ENCODE results near the gene ADAMTS20. TPM values are rescaled to one million over a fixed set of nuclear protein-coding genes. Genes with fewer than 3 reads are reported as not detected.

ADAMTS20 gene, protein sequence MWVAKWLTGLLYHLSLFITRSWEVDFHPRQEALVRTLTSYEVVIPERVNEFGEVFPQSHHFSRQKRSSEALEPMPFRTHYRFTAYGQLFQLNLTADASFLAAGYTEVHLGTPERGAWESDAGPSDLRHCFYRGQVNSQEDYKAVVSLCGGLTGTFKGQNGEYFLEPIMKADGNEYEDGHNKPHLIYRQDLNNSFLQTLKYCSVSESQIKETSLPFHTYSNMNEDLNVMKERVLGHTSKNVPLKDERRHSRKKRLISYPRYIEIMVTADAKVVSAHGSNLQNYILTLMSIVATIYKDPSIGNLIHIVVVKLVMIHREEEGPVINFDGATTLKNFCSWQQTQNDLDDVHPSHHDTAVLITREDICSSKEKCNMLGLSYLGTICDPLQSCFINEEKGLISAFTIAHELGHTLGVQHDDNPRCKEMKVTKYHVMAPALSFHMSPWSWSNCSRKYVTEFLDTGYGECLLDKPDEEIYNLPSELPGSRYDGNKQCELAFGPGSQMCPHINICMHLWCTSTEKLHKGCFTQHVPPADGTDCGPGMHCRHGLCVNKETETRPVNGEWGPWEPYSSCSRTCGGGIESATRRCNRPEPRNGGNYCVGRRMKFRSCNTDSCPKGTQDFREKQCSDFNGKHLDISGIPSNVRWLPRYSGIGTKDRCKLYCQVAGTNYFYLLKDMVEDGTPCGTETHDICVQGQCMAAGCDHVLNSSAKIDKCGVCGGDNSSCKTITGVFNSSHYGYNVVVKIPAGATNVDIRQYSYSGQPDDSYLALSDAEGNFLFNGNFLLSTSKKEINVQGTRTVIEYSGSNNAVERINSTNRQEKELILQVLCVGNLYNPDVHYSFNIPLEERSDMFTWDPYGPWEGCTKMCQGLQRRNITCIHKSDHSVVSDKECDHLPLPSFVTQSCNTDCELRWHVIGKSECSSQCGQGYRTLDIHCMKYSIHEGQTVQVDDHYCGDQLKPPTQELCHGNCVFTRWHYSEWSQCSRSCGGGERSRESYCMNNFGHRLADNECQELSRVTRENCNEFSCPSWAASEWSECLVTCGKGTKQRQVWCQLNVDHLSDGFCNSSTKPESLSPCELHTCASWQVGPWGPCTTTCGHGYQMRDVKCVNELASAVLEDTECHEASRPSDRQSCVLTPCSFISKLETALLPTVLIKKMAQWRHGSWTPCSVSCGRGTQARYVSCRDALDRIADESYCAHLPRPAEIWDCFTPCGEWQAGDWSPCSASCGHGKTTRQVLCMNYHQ (N-terminal part only)
- 0.18 to 0.22 TPM in 2 of 3 replicates, not detected in the other for total RNA-seq
- long read RNA-seq, result 0 reads

DNA sequence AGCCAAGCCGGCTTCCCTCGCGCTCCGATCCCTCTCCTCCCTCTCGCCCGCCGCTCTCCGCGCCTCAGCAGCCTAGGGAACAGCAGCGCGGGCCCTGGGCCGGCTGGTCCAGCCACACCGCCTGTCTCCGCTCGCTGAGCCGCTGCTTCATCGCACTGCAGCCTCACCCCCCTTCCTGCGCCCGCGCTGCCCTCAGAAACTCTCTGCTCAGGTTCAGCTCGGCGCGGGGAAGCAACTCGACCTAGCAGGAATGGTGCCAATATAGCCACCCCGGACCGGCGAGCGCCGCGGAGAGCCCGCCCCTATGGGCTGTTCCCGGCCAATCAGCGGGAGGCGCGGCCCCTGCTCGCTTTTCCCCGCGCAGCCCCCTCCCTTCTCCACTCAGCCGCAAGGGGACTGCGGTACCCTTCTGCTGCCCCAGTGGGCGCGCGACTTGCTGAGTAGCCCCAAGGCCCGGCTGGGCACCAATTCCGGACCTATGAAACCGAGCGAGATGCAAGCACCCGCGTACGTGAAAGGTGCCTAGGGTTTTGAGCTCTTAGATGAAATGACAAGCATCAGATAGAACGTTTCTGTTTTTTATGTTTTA, at the start of gene ADAMTS20:
Gene ADAMTS20 (minus strand): TSS at position 233 of the 589 bp plus-strand sequence. CDS start 282 bp downstream, outside the sequence.
- Mint-ChIP-seq H3K9me3 (ENCODE audit: low read depth) (peaks cover 15% of the 10 kb centered on the region), H3K4me1 (ENCODE audit: low read depth) (peaks cover 15% of the 10 kb centered on the region), H3K36me3 (ENCODE audit: low read depth) (no peaks in the 10 kb centered on the region), H3K27me3 (ENCODE audit: low read depth) (peaks cover 25% of the 10 kb centered on the region), H3K4me3 (ENCODE audit: unreplicated experiment) (peak within 1 kb of the TSS; percentile 84), H3K27ac (ENCODE audit: unreplicated experiment) (no peak within 1 kb of the TSS)
- TF ChIP-seq, protein P1, sequence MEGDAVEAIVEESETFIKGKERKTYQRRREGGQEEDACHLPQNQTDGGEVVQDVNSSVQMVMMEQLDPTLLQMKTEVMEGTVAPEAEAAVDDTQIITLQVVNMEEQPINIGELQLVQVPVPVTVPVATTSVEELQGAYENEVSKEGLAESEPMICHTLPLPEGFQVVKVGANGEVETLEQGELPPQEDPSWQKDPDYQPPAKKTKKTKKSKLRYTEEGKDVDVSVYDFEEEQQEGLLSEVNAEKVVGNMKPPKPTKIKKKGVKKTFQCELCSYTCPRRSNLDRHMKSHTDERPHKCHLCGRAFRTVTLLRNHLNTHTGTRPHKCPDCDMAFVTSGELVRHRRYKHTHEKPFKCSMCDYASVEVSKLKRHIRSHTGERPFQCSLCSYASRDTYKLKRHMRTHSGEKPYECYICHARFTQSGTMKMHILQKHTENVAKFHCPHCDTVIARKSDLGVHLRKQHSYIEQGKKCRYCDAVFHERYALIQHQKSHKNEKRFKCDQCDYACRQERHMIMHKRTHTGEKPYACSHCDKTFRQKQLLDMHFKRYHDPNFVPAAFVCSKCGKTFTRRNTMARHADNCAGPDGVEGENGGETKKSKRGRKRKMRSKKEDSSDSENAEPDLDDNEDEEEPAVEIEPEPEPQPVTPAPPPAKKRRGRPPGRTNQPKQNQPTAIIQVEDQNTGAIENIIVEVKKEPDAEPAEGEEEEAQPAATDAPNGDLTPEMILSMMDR (IDR thresholded peaks at IDR 0.05), result peak; percentile 47
- DNase-seq (ENCODE audit: low spot score), result peak; percentile 91

DNA sequence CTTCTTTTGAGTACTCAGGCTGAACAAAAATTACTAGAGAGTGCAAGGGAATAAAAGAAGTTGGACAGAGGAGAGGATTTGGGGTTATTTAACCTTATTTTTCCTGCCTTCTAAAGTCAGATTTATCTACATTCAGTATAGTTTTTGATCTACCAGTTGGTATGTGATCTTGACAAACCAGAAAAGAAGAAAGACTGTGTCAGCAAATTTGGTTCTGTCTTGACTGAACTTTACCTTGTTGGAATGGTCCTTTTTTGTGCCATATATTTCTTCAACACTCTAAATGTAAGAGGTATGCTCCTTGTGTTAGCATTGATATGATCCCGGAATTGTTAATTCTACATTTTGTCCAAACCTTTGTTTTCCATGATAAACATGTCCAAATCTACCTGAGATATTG, 47.7 kb upstream of the ADAMTS20 start:
- Mint-ChIP-seq H3K27me3 (ENCODE audit: low read depth) (no peaks in the 10 kb centered on the region), H3K27ac (ENCODE audit: unreplicated experiment) (no peak overlapping the region), H3K4me1 (ENCODE audit: low read depth) (no peaks in the 10 kb centered on the region), H3K9me3 (ENCODE audit: low read depth) (no peaks in the 10 kb centered on the region), H3K4me3 (ENCODE audit: unreplicated experiment) (no peak overlapping the region), H3K36me3 (ENCODE audit: low read depth) (no peaks in the 10 kb centered on the region)
- TF ChIP-seq, protein P1 (IDR thresholded peaks at IDR 0.05), result no peak
- DNase-seq (ENCODE audit: low spot score), result no peak

DNA sequence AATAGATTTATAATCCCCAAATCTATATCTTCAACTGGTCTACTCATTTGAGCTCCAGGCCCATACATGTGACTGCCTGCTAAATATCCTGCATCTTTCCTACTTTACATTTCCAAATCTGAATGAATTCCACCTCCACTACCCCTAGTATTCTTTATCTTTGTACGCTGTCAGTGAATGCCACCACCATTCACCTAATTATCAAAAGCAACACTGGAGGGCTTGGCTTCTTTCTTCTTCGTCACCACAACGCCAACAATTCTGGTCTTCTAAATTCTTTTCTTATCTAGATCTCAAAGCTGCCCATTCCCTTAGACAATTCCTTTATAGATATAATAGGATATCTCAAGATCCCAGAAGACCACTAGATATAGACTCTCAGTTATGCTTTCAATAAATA, 47.1 kb upstream of the ADAMTS20 start:
- Mint-ChIP-seq H3K36me3 (ENCODE audit: low read depth) (no peaks in the 10 kb centered on the region), H3K27me3 (ENCODE audit: low read depth) (no peaks in the 10 kb centered on the region), H3K9me3 (ENCODE audit: low read depth) (no peaks in the 10 kb centered on the region), H3K4me1 (ENCODE audit: low read depth) (no peaks in the 10 kb centered on the region), H3K27ac (ENCODE audit: unreplicated experiment) (no peak overlapping the region), H3K4me3 (ENCODE audit: unreplicated experiment) (no peak overlapping the region)
- no peak for DNase-seq (ENCODE audit: low spot score)
- TF ChIP-seq, protein P1 (IDR thresholded peaks at IDR 0.05), result no peak

DNA sequence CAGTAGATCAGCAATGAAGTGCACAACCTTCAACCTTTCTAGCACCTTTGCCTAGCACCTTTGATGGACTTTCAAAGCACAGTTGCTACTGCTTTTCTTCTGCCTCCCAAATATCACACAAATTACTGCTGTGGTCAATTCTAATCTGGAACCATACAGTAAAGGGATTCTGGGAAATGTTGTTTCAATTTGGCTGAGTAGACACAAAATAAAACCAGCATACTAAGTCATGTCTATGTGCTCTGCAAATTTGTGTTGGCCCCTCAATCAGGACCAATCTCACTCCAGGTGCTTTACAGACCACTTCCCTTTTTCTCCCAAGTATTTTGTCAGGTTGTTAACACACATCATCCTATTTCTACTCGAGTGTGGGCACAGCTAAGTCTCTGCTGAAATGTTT, 38.3 kb upstream of the ADAMTS20 start:
- Mint-ChIP-seq H3K27me3 (ENCODE audit: low read depth) (no peaks in the 10 kb centered on the region), H3K9me3 (ENCODE audit: low read depth) (no peaks in the 10 kb centered on the region), H3K4me3 (ENCODE audit: unreplicated experiment) (no peak overlapping the region), H3K4me1 (ENCODE audit: low read depth) (no peaks in the 10 kb centered on the region), H3K36me3 (ENCODE audit: low read depth) (no peaks in the 10 kb centered on the region), H3K27ac (ENCODE audit: unreplicated experiment) (no peak overlapping the region)
- DNase-seq (ENCODE audit: low spot score), result no peak
- TF ChIP-seq, protein P1 (IDR thresholded peaks at IDR 0.05), result no peak
